Activated T-cell treated with anti-CD3 and anti-CD28 coated beads, Interleukin-2, amount 50 U/mL, for 48 hours (primary cell): ENCODE data around the gene TIE1.

ENCODE experiments used
- DNase-seq, 2 experiments: peaks; one replicate each; pipeline ENCODE4 v3.0.0-alpha.2; 2020

Gene TIE1

GRCh38 chr1:43313771-43314170 lies 13.0 kb downstream of the TIE1 start:
- DNase-seq, result no peak

GRCh38 chr1:43314233-43314632 lies 13.5 kb downstream of the TIE1 start:
- DNase-seq, result no peak

GRCh38 chr1:43315481-43315880 lies 14.7 kb downstream of the TIE1 start:
- no peak for DNase-seq

GRCh38 chr1:43315963-43316737 lies 15.4 kb downstream of the TIE1 start:
- no peak for DNase-seq

GRCh38 chr1:43316738-43317520 lies 16.1 kb downstream of the TIE1 start:
- DNase-seq, result no peak

GRCh38 chr1:43317817-43318471 lies 17.2 kb downstream of the TIE1 start:
- DNase-seq, result no peak

- no peak for DNase-seq
These were observed 18.0 kb downstream of the TIE1 start for GRCh38 chr1:43318831-43319230.

- DNase-seq, result no peak
These were observed 18.5 kb downstream of the TIE1 start for GRCh38 chr1:43319288-43319687.

GRCh38 chr1:43319766-43320165 lies 19.0 kb downstream of the TIE1 start:
- DNase-seq, result no peak

- no peak for DNase-seq
These were observed 20.6 kb downstream of the TIE1 start for GRCh38 chr1:43321331-43321891.

GRCh38 chr1:43322506-43322905 lies 21.7 kb downstream of the TIE1 start:
- DNase-seq, result no peak

- DNase-seq, result no peak
These were observed 24.0 kb downstream of the TIE1 start for GRCh38 chr1:43324810-43325209.

- no peak for DNase-seq
These were observed 24.6 kb downstream of the TIE1 start for GRCh38 chr1:43325381-43325780.

GRCh38 chr1:43327549-43328292 lies 26.9 kb downstream of the TIE1 start:
- no peak for DNase-seq

GRCh38 chr1:43329995-43330751 lies 29.4 kb downstream of the TIE1 start:
- DNase-seq, result peak; percentile 81 to 84

GRCh38 chr1:43331688-43332087 lies 30.9 kb downstream of the TIE1 start:
- DNase-seq, result no peak

- DNase-seq, result no peak
These were observed 33.8 kb downstream of the TIE1 start for GRCh38 chr1:43334453-43335205.

GRCh38 chr1:43337588-43337987 lies 36.8 kb downstream of the TIE1 start, which contains the start of gene MPL:
TSS of gene MPL (plus strand) at chr1:43337818. CDS start at chr1:43337849, 31 bp downstream.
- no peak for DNase-seq

GRCh38 chr1:43338001-43338400 lies 37.2 kb downstream of the TIE1 start:
- DNase-seq, result no peak

- no peak for DNase-seq
These were observed 38.9 kb downstream of the TIE1 start for GRCh38 chr1:43339584-43340232.
